Mucosa of descending colon (tissue), 3 donors: ENCODE results near the gene ADAM12. TPM values are rescaled to one million over a fixed set of nuclear protein-coding genes. Genes with fewer than 3 reads are reported as not detected.

ENCODE experiments used
- ATAC-seq: fragments of 200-7000 bp; cut with Tn5 transposase; one replicate; pipeline ENCODE4 v1.9.1; 2020; ENCODE audit warnings: mild to moderate bottlenecking, moderate library complexity
- DNase-seq, 3 donors: peaks; one replicate each; pipeline ENCODE4 v3.0.0-alpha.2; 2020
- H3K36me3 ChIP-seq: fragments of 200-600 bp; one replicate; pipeline ENCODE4 v1.8.0; 2021; ENCODE audit warnings: low read depth, mild to moderate bottlenecking
- H3K4me1 ChIP-seq: fragments of 200-600 bp; one replicate; pipeline ENCODE4 v1.8.0; 2021; ENCODE audit warnings: low read depth, mild to moderate bottlenecking
- H3K4me3 ChIP-seq: fragments of 200-600 bp; one replicate; pipeline ENCODE4 v1.8.0; 2021; ENCODE audit warnings: mild to moderate bottlenecking
- H3K9me3 ChIP-seq: fragments of 200-600 bp; one replicate; pipeline ENCODE4 v1.8.0; 2021; ENCODE audit warnings: mild to moderate bottlenecking
- intact Hi-C, 2 donors: fragments of 100-400 bp; cut with DNase I in 1 of 2; cut with micrococcal nuclease in 1 of 2; formaldehyde crosslinking; loops; one replicate each; pipeline versions ENCODE4 v1.11.0 to v1.11.1; 2022; cut with DNase I, micrococcal nuclease
- total RNA-seq, 3 donors: library from RNA; stranded (reverse); fragmentation: NEBNext Ultra II Directional in 2 of 3; extraction: Animal tissue kit (Norgen Biotek cat#: 25700) in 2 of 3; gene quantifications; one replicate each; pipeline versions ENCODE4 v1.2.1 to v1.2.4, GENCODE V29; 2021 to 2023
- TF ChIP-seq, protein P1 (sequence below): fragments of 200-600 bp; IDR thresholded peaks from one replicate; pipeline ENCODE4 v1.8.0; 2022; ENCODE audit warnings: antibody characterized with exemption, mild to moderate bottlenecking
- donor health status: DM: no; HTN: no; CAD: no; lungs with moderate emphysema.
- donor health status: DM: no; HTN: no; CAD: no.
- donor health status: DM: no; HTN: yes; CAD: no.

ADAM12 gene
- total RNA-seq, 3 donors from 2014 or later, result 0.20 to 0.89 (median 0.66) TPM

DNA sequence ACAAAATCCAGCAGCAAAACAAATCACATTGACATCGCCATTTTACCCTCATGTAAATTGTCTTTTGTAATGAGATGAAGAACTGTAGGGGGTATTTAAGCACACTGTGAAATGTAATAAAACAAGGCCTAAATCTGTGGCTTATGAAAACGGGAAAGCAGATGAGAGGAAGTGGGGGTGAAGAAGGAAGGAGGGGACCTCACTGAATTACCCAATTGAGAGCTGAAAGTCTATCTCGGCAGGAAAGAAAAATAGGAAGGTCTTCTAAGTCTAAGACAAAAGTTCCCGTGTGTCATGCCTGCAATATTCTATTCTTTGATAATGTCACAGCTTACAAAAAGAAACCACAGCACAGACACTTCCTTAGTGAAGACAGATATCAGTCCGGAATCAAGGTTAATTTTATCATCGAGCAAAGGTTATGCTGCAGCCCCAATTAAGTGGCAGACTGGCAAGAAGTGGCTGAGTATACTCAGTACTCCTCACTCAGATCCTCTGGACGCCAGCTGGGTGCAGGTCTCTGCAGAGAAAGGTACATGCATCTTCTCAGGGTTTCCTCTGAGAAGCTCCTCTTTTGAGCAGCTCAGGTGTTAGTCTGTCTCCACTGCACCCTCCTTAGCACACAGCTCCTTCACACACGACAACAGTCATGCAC, 252.2 kb downstream of the ADAM12 start:
- ATAC-seq (no peak), DNase-seq (no peak)
- no peaks in the 10 kb centered on the region for H3K9me3 ChIP-seq
- H3K36me3 ChIP-seq, result no peaks in the 10 kb centered on the region
- TF ChIP-seq, protein P1, sequence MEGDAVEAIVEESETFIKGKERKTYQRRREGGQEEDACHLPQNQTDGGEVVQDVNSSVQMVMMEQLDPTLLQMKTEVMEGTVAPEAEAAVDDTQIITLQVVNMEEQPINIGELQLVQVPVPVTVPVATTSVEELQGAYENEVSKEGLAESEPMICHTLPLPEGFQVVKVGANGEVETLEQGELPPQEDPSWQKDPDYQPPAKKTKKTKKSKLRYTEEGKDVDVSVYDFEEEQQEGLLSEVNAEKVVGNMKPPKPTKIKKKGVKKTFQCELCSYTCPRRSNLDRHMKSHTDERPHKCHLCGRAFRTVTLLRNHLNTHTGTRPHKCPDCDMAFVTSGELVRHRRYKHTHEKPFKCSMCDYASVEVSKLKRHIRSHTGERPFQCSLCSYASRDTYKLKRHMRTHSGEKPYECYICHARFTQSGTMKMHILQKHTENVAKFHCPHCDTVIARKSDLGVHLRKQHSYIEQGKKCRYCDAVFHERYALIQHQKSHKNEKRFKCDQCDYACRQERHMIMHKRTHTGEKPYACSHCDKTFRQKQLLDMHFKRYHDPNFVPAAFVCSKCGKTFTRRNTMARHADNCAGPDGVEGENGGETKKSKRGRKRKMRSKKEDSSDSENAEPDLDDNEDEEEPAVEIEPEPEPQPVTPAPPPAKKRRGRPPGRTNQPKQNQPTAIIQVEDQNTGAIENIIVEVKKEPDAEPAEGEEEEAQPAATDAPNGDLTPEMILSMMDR, result no peak
- intact Hi-C loops, result no loop called here
- no peak overlapping the region for H3K4me3 ChIP-seq
- H3K4me1 ChIP-seq, result no peaks in the 10 kb centered on the region

DNA sequence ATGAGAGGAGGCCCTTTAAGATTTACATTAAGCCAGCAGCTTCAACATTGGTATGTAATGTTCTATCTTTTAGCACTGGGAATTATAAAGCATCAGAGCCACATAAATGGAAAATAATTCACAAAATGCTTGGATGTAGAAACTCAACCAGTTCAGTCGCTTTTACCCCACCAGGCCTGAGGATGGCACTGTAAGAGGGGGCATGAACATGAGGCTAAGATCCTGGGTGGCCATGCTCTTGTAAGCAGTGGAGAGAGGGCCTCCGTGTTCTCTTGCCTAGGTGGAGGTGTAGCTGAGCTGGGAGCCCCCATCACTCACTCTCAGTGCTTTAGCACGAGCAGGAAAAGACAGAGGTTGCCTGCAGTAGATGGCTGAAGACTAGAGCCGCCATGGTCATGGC, 253.1 kb downstream of the ADAM12 start:
- TF ChIP-seq, protein P1, result no peak
- Histone ChIP-seq H3K4me1 (no peaks in the 10 kb centered on the region), H3K9me3 (no peaks in the 10 kb centered on the region), H3K36me3 (no peaks in the 10 kb centered on the region), H3K4me3 (no peak overlapping the region)
- DNase-seq (no peak), ATAC-seq (no peak)
- intact Hi-C loops, result no loop called here

DNA sequence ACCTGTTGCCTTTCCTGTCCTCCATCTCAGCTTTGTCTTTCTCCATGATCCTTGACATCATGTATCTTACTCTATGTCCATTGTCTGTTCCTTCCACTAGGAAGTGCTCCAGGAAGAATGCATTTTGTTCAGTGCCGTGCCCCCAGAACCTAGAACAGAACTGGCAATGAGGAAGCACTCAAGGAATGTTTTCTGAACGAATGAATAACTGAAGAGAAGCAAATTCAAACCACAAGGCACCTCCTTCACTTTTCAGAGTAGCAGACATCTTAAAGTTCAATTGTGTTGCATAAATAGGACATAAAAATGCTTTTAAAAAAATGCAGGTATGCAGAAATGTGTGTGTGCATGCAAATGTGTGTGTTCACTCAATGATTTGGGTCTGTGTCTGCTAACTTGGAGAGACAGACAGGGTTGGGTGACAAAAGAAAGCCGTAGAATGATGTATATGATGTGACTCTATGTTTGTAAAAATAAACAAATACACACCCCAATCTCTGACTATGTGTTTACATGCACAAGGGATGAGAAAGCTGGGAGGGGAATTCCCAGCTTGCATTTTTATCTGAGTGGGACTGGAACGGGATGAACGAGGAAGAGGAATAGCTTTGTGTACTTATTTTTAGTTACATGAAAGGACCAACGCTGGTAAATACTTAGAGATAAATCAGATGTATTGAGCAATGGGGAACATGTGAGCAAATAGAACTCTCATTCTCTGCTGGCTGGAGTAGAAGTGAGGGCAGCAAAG, 254.2 kb downstream of the ADAM12 start:
- intact Hi-C loops, result no loop called here
- ATAC-seq, result no peak
- TF ChIP-seq, protein P1, result no peak
- H3K4me1 ChIP-seq, result no peaks in the 10 kb centered on the region
- no peak for DNase-seq
- no peaks in the 10 kb centered on the region for H3K9me3 ChIP-seq
- H3K36me3 ChIP-seq, result no peaks in the 10 kb centered on the region
- no peak overlapping the region for H3K4me3 ChIP-seq

DNA sequence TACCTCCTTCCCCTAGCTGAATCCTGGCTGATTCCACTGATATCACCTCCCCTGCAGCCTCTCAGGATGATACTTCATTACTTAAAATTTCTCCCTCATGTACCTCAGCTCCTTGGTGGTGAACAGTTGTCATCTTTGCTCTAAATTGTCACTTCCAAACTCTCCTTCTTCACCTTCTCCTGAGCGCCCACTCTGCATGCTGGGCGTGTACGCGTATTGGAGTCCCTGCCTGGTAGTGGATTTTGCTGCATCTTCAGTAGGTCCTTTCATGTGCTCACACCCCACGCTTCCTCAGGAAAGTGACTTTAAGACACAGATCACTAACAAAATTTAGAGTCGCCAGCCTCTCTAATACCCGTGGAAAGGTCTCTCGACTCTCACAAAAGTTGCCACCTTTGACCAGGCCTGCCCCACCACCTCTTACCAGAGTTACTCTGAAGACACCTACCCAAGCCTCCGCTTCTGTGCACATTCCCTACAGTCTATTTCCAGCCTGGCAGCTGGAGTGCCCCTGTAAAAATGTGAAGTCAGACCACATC, 255.1 kb downstream of the ADAM12 start:
- TF ChIP-seq, protein P1, result no peak
- no peaks in the 10 kb centered on the region for H3K9me3 ChIP-seq
- H3K36me3 ChIP-seq, result no peaks in the 10 kb centered on the region
- H3K4me3 ChIP-seq, result no peak overlapping the region
- intact Hi-C loops, result no loop called here
- H3K4me1 ChIP-seq, result no peaks in the 10 kb centered on the region
- ATAC-seq (no peak), DNase-seq (no peak)

DNA sequence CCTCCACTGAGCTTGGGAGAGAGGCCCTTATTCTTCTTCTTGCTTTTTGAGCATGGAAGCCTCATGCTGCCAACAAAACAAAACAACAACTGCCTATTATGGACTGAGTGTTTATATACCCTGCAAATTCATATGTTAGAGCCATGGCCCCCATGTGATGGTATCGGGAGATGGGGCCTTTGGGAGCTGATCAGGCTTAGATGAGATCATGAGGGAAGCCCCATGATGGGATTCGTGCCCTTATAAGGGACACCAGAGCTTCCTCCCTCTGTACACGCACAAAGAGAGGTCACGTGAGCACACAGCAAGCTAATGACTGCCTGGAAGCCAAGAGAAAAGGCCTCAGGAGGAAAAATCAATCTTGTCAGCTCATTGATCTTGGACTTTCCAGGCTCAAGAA, 256.9 kb downstream of the ADAM12 start:
- DNase-seq, result no peak
- intact Hi-C loops, result no loop called here

More for the DNA sequence above, 256.9 kb downstream of the ADAM12 start:
- Histone ChIP-seq H3K4me1 (no peaks in the 10 kb centered on the region), H3K9me3 (no peaks in the 10 kb centered on the region), H3K4me3 (no peak overlapping the region), H3K36me3 (no peaks in the 10 kb centered on the region)
- TF ChIP-seq, protein P1, result no peak
- peak; percentile 13 for ATAC-seq
